Measurements from ENCODE around the gene EVI5. TPM values are rescaled to one million over a fixed set of nuclear protein-coding genes. Genes with fewer than 3 reads are reported as not detected.

EVI5 gene
- total and polyA plus RNA-seq, 10 of the 15 experiments (the other 5 are each of a cell fraction or from before 2014, with no cell fraction given), result 0.27 to 6.8 (median 1.7) TPM

GRCh38 chr1:92503043-92503925 lies 281.6 kb downstream of the EVI5 start:
- Histone ChIP-seq H3K4me3 (no peak overlapping the region), H3K79me2 (ENCODE audit: control insufficient read depth, insufficient read depth, low read length) (no peaks in the 10 kb centered on the region), H3K27ac (ENCODE audit: control insufficient read depth, insufficient read depth) (peak overlapping the region; percentile 34; the same call in 1 of the 2 replicates), H3K27me3 (replicated peaks in 1 of 2; ENCODE audit: control insufficient read depth in 2 of 2, insufficient read depth in 2 of 2, low read length in 1 of 2) (no peaks in the 10 kb centered on the region), H3K9ac (ENCODE audit: control insufficient read depth, insufficient read depth, low read length) (no peak overlapping the region), H3K4me1 (ENCODE audit: control insufficient read depth, insufficient read depth, low read length) (peaks cover 31% of the 10 kb centered on the region), H4K20me1 (ENCODE audit: control insufficient read depth, insufficient read depth) (no peaks in the 10 kb centered on the region), H3K4me2 (ENCODE audit: control insufficient read depth, insufficient read depth) (peak overlapping the region; percentile 78), H3K36me3 (ENCODE audit: control insufficient read depth in 2 of 2, insufficient read depth in 2 of 2, low read length in 1 of 2) (no peaks in the 10 kb centered on the region), H2AFZ (ENCODE audit: control insufficient read depth, low read depth, low read length) (peak overlapping the region; percentile 67), H3K9me3 (replicated peaks; ENCODE audit: control insufficient read depth, insufficient read depth, low read length) (no peaks in the 10 kb centered on the region)
- CTCF ChIA-PET, result interaction anchor here (0.9 to 1.6 kb wide), 4 partner anchors 13 to 84 kb away, joined by 3 read pairs; no protein-coding TSS in a partner anchor
- intact Hi-C loops (cut with micrococcal nuclease; ENCODE audit: unreplicated experiment), result loop anchor here (2.0 kb wide), 2 partner anchors 16 to 34 kb away; partner anchors contain the start of gene GFI1
- WGBS (ENCODE audit: insufficient coverage, insufficient replicate concordance, low lambda C conversion rate, missing lambda C conversion rate), result 23% methylated on average over 6 of the region's 6 CpGs
- DNase-seq (ENCODE audit: low read depth, low spot score), result no peak
- SMC1A ChIA-PET (ENCODE audit: uncharacterized antibody, unreplicated experiment), result interaction anchor here (0.6 to 2.8 kb wide), 11 partner anchors 9 to 193 kb away, joined by 3 to 14 read pairs (median 5); partner anchors contain the start of gene GFI1
- peak; percentile 66 for ATAC-seq
- POLR2A ChIA-PET, result interaction anchor here (0.6 to 2.1 kb wide), 6 partner anchors 14 to 34 kb away, joined by 3 to 18 read pairs (median 4); partner anchors contain the start of gene GFI1
- no TSS peak for BruUV-seq (replicated peaks)
- RAD21 ChIA-PET (ENCODE audit: unreplicated experiment), result interaction anchor here (0.9 to 1.5 kb wide), 5 partner anchors 17 to 193 kb away, joined by 3 to 8 read pairs (median 3); no protein-coding TSS in a partner anchor
- FAIRE-seq, result no peak
- in situ Hi-C loops (cut with MboI), result no loop called here
- TF ChIP-seq MTA3 (IDR thresholded peaks at IDR 0.05; ENCODE audit: borderline replicate concordance, low read length) (0 out of 2 replicates have a peak, but pooled peaks have one; percentile 38), BCL3 (IDR thresholded peaks at IDR 0.05; ENCODE audit: borderline replicate concordance, insufficient read depth, low read depth, low read length, poor library complexity, severe bottlenecking) (no peak), MTA2 (IDR thresholded peaks at IDR 0.05; ENCODE audit: low read depth) (peak; percentile 29; the same call in 1 of the 2 replicates), RBBP5 (conservative IDR thresholded peaks at IDR 0.05) (no peak), IKZF1 (conservative IDR thresholded peaks at IDR 0.05) (peak; percentile 57), SKIL (IDR thresholded peaks at IDR 0.05; ENCODE audit: low read depth, poor library complexity, severe bottlenecking) (peak; percentile 51), ZNF217 (IDR thresholded peaks at IDR 0.05) (0 out of 2 replicates have a peak, but pooled peaks have one; percentile 45), PKNOX1 (IDR thresholded peaks at IDR 0.05) (no peak), RUNX3 (IDR thresholded peaks at IDR 0.05; ENCODE audit: low read length) (peak; percentile 73), NBN (IDR thresholded peaks at IDR 0.05) (no peak), YY1 (IDR thresholded peaks at IDR 0.05; ENCODE audit: low read depth, low read length) (no peak), BCL11A (IDR thresholded peaks at IDR 0.05; ENCODE audit: low read depth, low read length) (0 out of 2 replicates have a peak, but pooled peaks have one; percentile 21), TCF3 (IDR thresholded peaks at IDR 0.05; ENCODE audit: borderline replicate concordance, insufficient read depth, low read depth, low read length) (0 out of 2 replicates have a peak, but pooled peaks have one; percentile 27), GABPA (IDR thresholded peaks at IDR 0.05; ENCODE audit: low read depth) (0 out of 2 replicates have a peak, but pooled peaks have one; percentile 6), IRF3 (IDR thresholded peaks at IDR 0.05) (no peak), NFIC (IDR thresholded peaks at IDR 0.05; ENCODE audit: low read depth, low read length) (0 out of 2 replicates have a peak, but pooled peaks have one; percentile 34)
